Breast epithelium (tissue), 4 donors: ENCODE data around the gene VPS33B. TPM values are rescaled to one million over a fixed set of nuclear protein-coding genes. Genes with fewer than 3 reads are reported as not detected.

Source experiments
- DNase-seq, 2 donors: peaks; one replicate each; pipeline ENCODE4 v3.0.0-alpha.2; 2019; ENCODE audit warnings: low spot score in 2 of 2
- H3K27ac ChIP-seq, 2 donors: fragments of 200-600 bp; sonication (generic) in 1 of 2; one replicate each; pipeline ENCODE4 v1.5.1; 2016 to 2019; ENCODE audit warnings: mild to moderate bottlenecking in 1 of 2
- H3K27me3 ChIP-seq, 2 donors: fragments of 200-600 bp; sonication (generic) in 1 of 2; one replicate each; pipeline versions ENCODE4 v1.5.1 to v1.6.0; 2017 to 2019; ENCODE audit warnings: control low read depth in 1 of 2, mild to moderate bottlenecking in 1 of 2
- H3K36me3 ChIP-seq: fragments of 200-600 bp; one replicate; pipeline ENCODE4 v1.5.1; 2019
- H3K4me1 ChIP-seq, 2 donors: fragments of 200-600 bp; sonication (generic); one replicate each; pipeline ENCODE4 v1.5.1; 2016 to 2019; ENCODE audit warnings: control low read depth in 1 of 2
- H3K4me3 ChIP-seq, 3 donors: fragments of 200-600 bp; sonication (generic); 1 replicate in 2 of 3; 2 replicates in 1 of 3; pipeline ENCODE4 v1.5.1; 2016 to 2019; ENCODE audit warnings: mild to moderate bottlenecking in 3 of 3, moderate library complexity in 2 of 3
- H3K9me3 ChIP-seq, 2 donors: fragments of 200-600 bp; sonication (generic) in 1 of 2; one replicate each; pipeline ENCODE4 v1.5.1; 2016 to 2019; ENCODE audit warnings: control low read depth in 1 of 2
- CTCF ChIP-seq, 3 donors: fragments of 450-650 bp; IDR thresholded peaks; one replicate each; pipeline ENCODE4 v1.5.1; 2016 to 2017; ENCODE audit warnings: antibody characterized with exemption in 3 of 3, mild to moderate bottlenecking in 3 of 3, moderate library complexity in 3 of 3
- POLR2A ChIP-seq: fragments of 450-650 bp; IDR thresholded peaks from one replicate; pipeline ENCODE4 v1.6.1; 2016; ENCODE audit warnings: antibody characterized with exemption, mild to moderate bottlenecking, moderate library complexity
- POLR2AphosphoS5 ChIP-seq, 3 donors: sonication (generic); formaldehyde crosslinking; IDR thresholded peaks; one replicate each; pipeline ENCODE4 v1.6.1; 2017; ENCODE audit warnings: antibody characterized with exemption in 3 of 3
- intact Hi-C: fragments of 100-400 bp; cut with DNase I; formaldehyde crosslinking; loops from one replicate; pipeline ENCODE4 v1.15.1; 2023; ENCODE audit warnings: low total_unique reads
- total RNA-seq, 3 donors: library from RNA; depleted of rRNA; stranded (reverse); fragments of >200 nt; gene quantifications; one replicate each; pipeline ENCODE4 v1.1.0, GENCODE V29; 2016

VPS33B gene
- total RNA-seq, 3 donors from 2014 or later = 8.8 to 10.7 (median 9.0) TPM

GRCh38 chr15:90981681-90982080, 40.7 kb downstream of the VPS33B start:
- TF ChIP-seq POLR2A = no peak
- TF ChIP-seq POLR2AphosphoS5 (IDR thresholded peaks at IDR 0.05) = no peak
- no peak for TF ChIP-seq CTCF (IDR thresholded peaks at IDR 0.05)
- no peaks in the 10 kb centered on the region for H3K9me3 ChIP-seq
- no peaks in the 10 kb centered on the region for H3K4me1 ChIP-seq
- no peak for DNase-seq
- H3K4me3 ChIP-seq = no peak overlapping the region
- no peaks in the 10 kb centered on the region for H3K27me3 ChIP-seq
- H3K36me3 ChIP-seq = no peaks in the 10 kb centered on the region
- no peak overlapping the region for H3K27ac ChIP-seq
- intact Hi-C loops = no loop called here

GRCh38 chr15:90979582-90979981, 42.8 kb downstream of the VPS33B start:
- Histone ChIP-seq H3K4me3 (no peak overlapping the region), H3K27ac (no peak overlapping the region), H3K4me1 (no peaks in the 10 kb centered on the region), H3K36me3 (no peaks in the 10 kb centered on the region), H3K27me3 (no peaks in the 10 kb centered on the region), H3K9me3 (no peaks in the 10 kb centered on the region)
- DNase-seq = no peak
- TF ChIP-seq CTCF (IDR thresholded peaks at IDR 0.05) = no peak
- no peak for TF ChIP-seq POLR2AphosphoS5 (IDR thresholded peaks at IDR 0.05)
- TF ChIP-seq POLR2A = no peak
- intact Hi-C loops = no loop called here

- Histone ChIP-seq H3K4me1 (no peaks in the 10 kb centered on the region), H3K36me3 (no peaks in the 10 kb centered on the region), H3K4me3 (no peak overlapping the region), H3K27ac (no peak overlapping the region), H3K9me3 (no peaks in the 10 kb centered on the region), H3K27me3 (no peaks in the 10 kb centered on the region)
- TF ChIP-seq POLR2A (no peak), CTCF (IDR thresholded peaks at IDR 0.05) (no peak), POLR2AphosphoS5 (IDR thresholded peaks at IDR 0.05) (no peak)
- DNase-seq = no peak
- intact Hi-C loops = no loop called here
Measured at GRCh38 chr15:90974216-90974615, 48.2 kb downstream of the VPS33B start.

- TF ChIP-seq POLR2A = no peak
- H3K27me3 ChIP-seq = no peaks in the 10 kb centered on the region
- H3K4me3 ChIP-seq = no peak overlapping the region
- H3K9me3 ChIP-seq = no peaks in the 10 kb centered on the region
- no peaks in the 10 kb centered on the region for H3K36me3 ChIP-seq
- intact Hi-C loops = no loop called here
- H3K27ac ChIP-seq = no peak overlapping the region
- no peak for DNase-seq
- H3K4me1 ChIP-seq = no peaks in the 10 kb centered on the region
Measured at GRCh38 chr15:90972133-90972532, 50.3 kb downstream of the VPS33B start.

- no peaks in the 10 kb centered on the region for H3K36me3 ChIP-seq
Measured at GRCh38 chr15:90970274-90970673, 52.1 kb downstream of the VPS33B start.

More at GRCh38 chr15:90970274-90970673, 52.1 kb downstream of the VPS33B start:
- intact Hi-C loops = no loop called here
- no peak for DNase-seq
- no peak overlapping the region for H3K4me3 ChIP-seq
- H3K27me3 ChIP-seq = no peaks in the 10 kb centered on the region
- no peak overlapping the region for H3K27ac ChIP-seq
- TF ChIP-seq POLR2A (no peak), POLR2AphosphoS5 (IDR thresholded peaks at IDR 0.05) (no peak), CTCF (IDR thresholded peaks at IDR 0.05) (no peak)
- H3K9me3 ChIP-seq = no peaks in the 10 kb centered on the region
- no peaks in the 10 kb centered on the region for H3K4me1 ChIP-seq
